ENCODE measurements around the gene GMEB2.
A peak's percentile ranks its signal among the peaks of the same experiment; 100 is the strongest.

Gene GMEB2

GRCh38 chr20:63541371-63541770, 85.5 kb downstream of the GMEB2 start:
- DNase-seq (ENCODE audit: low read depth), result no peak
- TF ChIP-seq MAX (IDR thresholded peaks at IDR 0.05; ENCODE audit: low read depth, low read length), result no peak
- TF ChIP-seq POLR2A (IDR thresholded peaks at IDR 0.05; ENCODE audit: extremely low read depth, insufficient read length), result no peak
- no peak for TF ChIP-seq CTCF (IDR thresholded peaks at IDR 0.05; ENCODE audit: low read depth, low read length)
- H3K4me3 ChIP-seq (ENCODE audit: low read depth, low read length), result no peak overlapping the region

DNA sequence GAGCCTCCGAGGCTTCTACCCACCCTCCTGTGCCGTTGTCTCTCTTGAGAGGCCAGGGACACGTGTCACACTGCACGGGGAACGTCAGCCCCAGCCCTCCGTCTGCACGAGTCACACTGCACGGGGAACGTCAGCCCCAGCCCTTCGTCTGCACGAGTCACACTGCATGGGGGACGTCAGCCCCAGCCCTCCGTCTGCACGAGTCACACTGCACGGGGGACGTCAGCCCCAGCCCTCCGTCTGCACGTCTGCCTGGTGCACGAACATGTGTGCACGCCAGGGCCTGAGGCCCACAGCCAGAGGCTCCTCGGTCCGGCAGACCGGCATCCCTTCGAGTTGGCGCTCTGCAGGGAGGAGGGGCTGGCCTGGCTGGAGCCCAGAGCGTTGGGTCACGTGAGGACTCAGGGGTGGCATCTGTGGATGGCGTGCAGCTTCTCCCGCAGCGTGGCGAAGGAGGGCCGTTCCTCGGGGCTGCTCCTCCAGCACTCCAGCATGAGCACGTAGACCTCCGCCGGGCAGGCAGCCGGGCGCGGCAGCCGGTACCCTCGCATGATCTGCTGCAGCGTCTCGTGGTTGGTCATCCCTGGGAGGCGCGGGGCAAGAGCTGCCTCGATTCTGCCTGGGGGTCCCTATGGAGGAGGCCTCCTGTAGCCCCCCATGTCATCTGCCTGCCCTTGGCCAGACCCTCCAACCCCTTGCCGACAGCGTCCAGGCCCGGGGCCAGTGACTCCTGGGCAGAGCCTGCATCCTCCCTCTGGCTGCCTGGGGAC, 86.3 kb downstream of the GMEB2 start:
- H3K4me3 ChIP-seq (ENCODE audit: low read depth, low read length), result no peak overlapping the region
- TF ChIP-seq POLR2A (IDR thresholded peaks at IDR 0.05; ENCODE audit: extremely low read depth, insufficient read length), result no peak
- TF ChIP-seq MYC (IDR thresholded peaks at IDR 0.05; ENCODE audit: low read depth, low read length), result no peak
- no peak for TF ChIP-seq MAX (IDR thresholded peaks at IDR 0.05; ENCODE audit: low read depth, low read length)
- TF ChIP-seq CTCF (IDR thresholded peaks at IDR 0.05; ENCODE audit: low read depth, low read length), result no peak
- peak; percentile 32 for DNase-seq (ENCODE audit: low read depth)

DNA sequence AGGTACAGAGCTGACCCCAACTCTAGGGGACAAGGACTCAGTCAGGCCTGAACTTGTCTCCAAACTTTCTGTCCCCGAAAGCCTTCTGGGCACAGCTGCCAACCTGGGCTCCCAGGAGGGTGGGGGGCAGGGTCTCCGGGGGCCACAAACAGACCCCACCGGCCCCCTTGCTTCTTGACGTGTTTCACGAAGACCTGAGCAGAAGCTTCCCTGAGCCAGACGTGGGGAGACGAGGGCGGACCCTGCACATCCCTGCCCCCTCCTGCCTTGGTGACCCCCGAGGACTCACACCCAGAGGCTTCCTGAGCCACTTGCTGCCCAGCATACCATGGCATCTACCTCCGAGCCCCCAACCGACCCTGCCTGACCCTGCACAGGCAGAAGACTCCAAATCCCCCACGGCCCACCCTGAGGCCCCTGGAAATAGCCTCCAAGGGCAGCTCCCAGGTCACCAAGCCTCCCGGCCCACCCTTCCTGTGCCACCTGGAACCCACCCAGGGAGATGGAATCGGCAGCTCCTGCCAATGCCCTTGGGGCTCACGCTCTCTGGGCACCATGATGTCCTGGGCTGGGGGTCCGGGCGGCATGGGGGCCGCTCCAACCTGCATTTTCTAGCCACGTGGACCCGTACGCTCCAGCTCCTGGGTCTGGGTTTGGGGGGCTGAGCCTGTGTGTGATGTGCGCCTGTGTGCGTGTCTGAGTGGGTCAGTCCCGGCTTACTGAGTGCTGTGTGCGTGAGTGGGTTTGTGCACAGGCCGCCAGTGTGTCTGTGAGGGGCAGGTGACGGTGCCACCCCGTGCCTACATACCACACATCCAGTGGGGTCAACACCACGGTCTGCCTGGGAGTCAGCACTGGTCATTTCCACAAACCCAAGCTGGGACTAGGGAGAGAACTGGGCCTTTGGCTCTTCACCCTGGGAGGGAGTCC, 87.2 kb downstream of the GMEB2 start:
- no peak for DNase-seq (ENCODE audit: low read depth)
- no peak for TF ChIP-seq MAX (IDR thresholded peaks at IDR 0.05; ENCODE audit: low read depth, low read length)
- no peak for TF ChIP-seq CTCF (IDR thresholded peaks at IDR 0.05; ENCODE audit: low read depth, low read length)
- no peak for TF ChIP-seq MYC (IDR thresholded peaks at IDR 0.05; ENCODE audit: low read depth, low read length)
- no peak for TF ChIP-seq POLR2A (IDR thresholded peaks at IDR 0.05; ENCODE audit: extremely low read depth, insufficient read length)

GRCh38 chr20:63539092-63539430, 87.8 kb downstream of the GMEB2 start:
- no peak for DNase-seq (ENCODE audit: low read depth)
- no peak overlapping the region for H3K4me3 ChIP-seq (ENCODE audit: low read depth, low read length)
- TF ChIP-seq CTCF (IDR thresholded peaks at IDR 0.05; ENCODE audit: low read depth, low read length) (no peak), MAX (IDR thresholded peaks at IDR 0.05; ENCODE audit: low read depth, low read length) (no peak), POLR2A (IDR thresholded peaks at IDR 0.05; ENCODE audit: extremely low read depth, insufficient read length) (no peak), MYC (IDR thresholded peaks at IDR 0.05; ENCODE audit: low read depth, low read length) (no peak)

More for the DNA sequence above, 87.2 kb downstream of the GMEB2 start:
- no peak overlapping the region for H3K4me3 ChIP-seq (ENCODE audit: low read depth, low read length)

- TF ChIP-seq POLR2A (IDR thresholded peaks at IDR 0.05; ENCODE audit: extremely low read depth, insufficient read length) (no peak), CTCF (IDR thresholded peaks at IDR 0.05; ENCODE audit: low read depth, low read length) (no peak), MAX (IDR thresholded peaks at IDR 0.05; ENCODE audit: low read depth, low read length) (no peak), MYC (IDR thresholded peaks at IDR 0.05; ENCODE audit: low read depth, low read length) (0 out of 2 replicates have a peak, but pooled peaks have one; percentile 0)
- no peak for DNase-seq (ENCODE audit: low read depth)
- no peak overlapping the region for H3K4me3 ChIP-seq (ENCODE audit: low read depth, low read length)
Observed at GRCh38 chr20:63538204-63539091, 88.5 kb downstream of the GMEB2 start.
